ENCODE data around the gene LCP1.

The LCP1 gene

GRCh38 chr13:46103037-46103436 is 78.9 kb downstream of the LCP1 start:
- DNase-seq (ENCODE audit: low read depth in 3 of 3, low spot score in 1 of 3), result no peak

- no peak for DNase-seq (ENCODE audit: low read depth in 3 of 3, low spot score in 1 of 3)
Measured at GRCh38 chr13:46102255-46102605, 79.7 kb downstream of the LCP1 start.

- no peak for DNase-seq (ENCODE audit: low read depth in 3 of 3, low spot score in 1 of 3)
Measured at GRCh38 chr13:46101484-46102254, 80.3 kb downstream of the LCP1 start.

- DNase-seq (ENCODE audit: low read depth in 3 of 3, low spot score in 1 of 3), result no peak
Measured at GRCh38 chr13:46101002-46101401, 81.0 kb downstream of the LCP1 start.

GRCh38 chr13:46100191-46100815 is 81.7 kb downstream of the LCP1 start:
- no peak for DNase-seq (ENCODE audit: low read depth in 3 of 3, low spot score in 1 of 3)

- no peak for DNase-seq (ENCODE audit: low read depth in 3 of 3, low spot score in 1 of 3)
Measured at GRCh38 chr13:46097663-46098062, 84.3 kb downstream of the LCP1 start.

GRCh38 chr13:46097015-46097414 is 85.0 kb downstream of the LCP1 start:
- no peak for DNase-seq (ENCODE audit: low read depth in 3 of 3, low spot score in 1 of 3)

- no peak for DNase-seq (ENCODE audit: low read depth in 3 of 3, low spot score in 1 of 3)
Measured at GRCh38 chr13:46094478-46094877, 87.5 kb downstream of the LCP1 start.

- DNase-seq (ENCODE audit: low read depth in 3 of 3, low spot score in 1 of 3), result no peak
Measured at GRCh38 chr13:46088821-46089562, 93.0 kb downstream of the LCP1 start.

GRCh38 chr13:46087481-46087880 is 94.5 kb downstream of the LCP1 start:
- no peak for DNase-seq (ENCODE audit: low read depth in 3 of 3, low spot score in 1 of 3)

GRCh38 chr13:46086985-46087384 is 95.0 kb downstream of the LCP1 start:
- no peak for DNase-seq (ENCODE audit: low read depth in 3 of 3, low spot score in 1 of 3)

- DNase-seq (ENCODE audit: low read depth in 3 of 3, low spot score in 1 of 3), result no peak
Measured at GRCh38 chr13:46086421-46086922, 95.5 kb downstream of the LCP1 start.

GRCh38 chr13:46085737-46086136 is 96.2 kb downstream of the LCP1 start:
- no peak for DNase-seq (ENCODE audit: low read depth in 3 of 3, low spot score in 1 of 3)

- DNase-seq (ENCODE audit: low read depth in 3 of 3, low spot score in 1 of 3), result no peak
Measured at GRCh38 chr13:46082324-46082723, 99.7 kb downstream of the LCP1 start.

GRCh38 chr13:46079770-46080169 is 102.2 kb downstream of the LCP1 start:
- no peak for DNase-seq (ENCODE audit: low read depth in 3 of 3, low spot score in 1 of 3)

- no peak for DNase-seq (ENCODE audit: low read depth in 3 of 3, low spot score in 1 of 3)
Measured at GRCh38 chr13:46077265-46077664, 104.7 kb downstream of the LCP1 start.

- DNase-seq (ENCODE audit: low read depth in 3 of 3, low spot score in 1 of 3), result no peak
Measured at GRCh38 chr13:46076827-46077226, 105.2 kb downstream of the LCP1 start.
